HG03175 (cell line): ENCODE data around the gene NKX1-2.
"Not testable (repeated sequence)": the region's sequence is repeated elsewhere in the genome, so short reads cannot be mapped to it uniquely, and the experiment has no call there.

ENCODE experiments used
- ATAC-seq: cut with Tn5 transposase; IDR thresholded peaks from one replicate; pipeline ENCODE4 v1.9.1; 2021; ENCODE audit warnings: mild to moderate bottlenecking, moderate library complexity; ENCODE audit not compliant: unreplicated experiment

The NKX1-2 gene

DNA sequence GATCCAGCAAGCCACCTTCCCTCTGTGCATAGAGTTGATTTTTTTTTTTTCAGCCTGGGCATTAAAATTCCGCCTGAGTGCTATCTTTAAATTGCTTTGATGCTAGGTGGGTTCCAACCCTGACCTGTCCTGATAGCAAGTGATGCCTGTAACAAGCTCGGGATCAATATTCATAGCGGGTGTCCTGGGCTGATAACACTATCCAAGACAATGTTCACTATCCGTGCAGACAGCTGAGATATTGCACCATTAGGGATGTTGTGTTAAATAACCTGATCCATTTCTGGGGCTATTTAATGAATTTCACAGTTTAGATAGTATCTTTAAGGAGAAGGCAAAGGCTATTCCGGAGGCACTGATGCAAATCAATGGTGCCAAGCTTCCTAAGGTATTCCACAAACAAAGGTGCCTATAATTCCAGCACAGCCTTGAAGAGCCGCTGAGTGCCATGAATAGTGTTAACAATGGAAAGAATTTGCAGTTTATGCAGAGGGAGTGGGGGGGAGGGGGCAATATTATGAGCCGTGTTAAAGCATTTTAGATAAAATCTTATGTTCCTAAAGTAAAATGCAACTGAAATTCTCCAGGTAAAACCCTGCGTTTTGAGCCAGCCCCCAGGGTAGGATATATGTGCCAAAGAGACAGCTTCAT lies 4.2 kb upstream of the NKX1-2 start:
- ATAC-seq, result no peak

DNA sequence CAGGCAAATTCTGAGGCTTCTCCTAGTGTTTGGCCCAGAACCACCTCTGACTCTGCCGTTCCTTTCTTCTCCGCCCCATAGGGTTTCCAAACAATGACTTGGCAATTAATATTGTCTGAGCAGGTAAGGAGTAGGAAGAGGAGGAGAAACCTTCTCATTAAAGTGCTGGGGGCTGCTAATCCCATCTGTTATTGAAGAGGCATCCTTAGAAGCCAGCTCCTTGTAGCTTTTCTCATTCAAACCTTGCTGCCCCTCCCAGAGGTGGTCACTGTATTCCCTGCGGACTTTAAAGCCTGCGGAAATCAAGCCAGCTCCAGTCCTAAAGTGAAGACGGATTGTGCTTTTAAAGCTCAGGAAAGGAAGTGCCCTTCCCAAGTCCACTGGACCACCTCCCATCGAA lies 1.4 kb upstream of the NKX1-2 start:
- no peak for ATAC-seq

DNA sequence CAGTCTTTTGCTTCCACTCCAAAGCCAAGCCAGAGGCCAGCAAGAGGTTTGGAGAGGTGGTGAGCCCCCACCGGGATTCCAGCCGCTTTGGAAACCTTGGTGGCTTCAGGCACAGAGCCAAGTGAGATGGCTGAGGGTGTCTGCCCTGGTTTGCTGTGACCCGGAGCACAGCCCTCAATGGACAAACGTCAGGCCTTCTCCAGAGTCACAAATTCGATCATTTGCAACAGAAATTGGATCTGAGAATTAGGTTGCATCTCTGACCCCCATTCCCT lies 885 bp upstream of the NKX1-2 start:
- ATAC-seq, result no peak

DNA sequence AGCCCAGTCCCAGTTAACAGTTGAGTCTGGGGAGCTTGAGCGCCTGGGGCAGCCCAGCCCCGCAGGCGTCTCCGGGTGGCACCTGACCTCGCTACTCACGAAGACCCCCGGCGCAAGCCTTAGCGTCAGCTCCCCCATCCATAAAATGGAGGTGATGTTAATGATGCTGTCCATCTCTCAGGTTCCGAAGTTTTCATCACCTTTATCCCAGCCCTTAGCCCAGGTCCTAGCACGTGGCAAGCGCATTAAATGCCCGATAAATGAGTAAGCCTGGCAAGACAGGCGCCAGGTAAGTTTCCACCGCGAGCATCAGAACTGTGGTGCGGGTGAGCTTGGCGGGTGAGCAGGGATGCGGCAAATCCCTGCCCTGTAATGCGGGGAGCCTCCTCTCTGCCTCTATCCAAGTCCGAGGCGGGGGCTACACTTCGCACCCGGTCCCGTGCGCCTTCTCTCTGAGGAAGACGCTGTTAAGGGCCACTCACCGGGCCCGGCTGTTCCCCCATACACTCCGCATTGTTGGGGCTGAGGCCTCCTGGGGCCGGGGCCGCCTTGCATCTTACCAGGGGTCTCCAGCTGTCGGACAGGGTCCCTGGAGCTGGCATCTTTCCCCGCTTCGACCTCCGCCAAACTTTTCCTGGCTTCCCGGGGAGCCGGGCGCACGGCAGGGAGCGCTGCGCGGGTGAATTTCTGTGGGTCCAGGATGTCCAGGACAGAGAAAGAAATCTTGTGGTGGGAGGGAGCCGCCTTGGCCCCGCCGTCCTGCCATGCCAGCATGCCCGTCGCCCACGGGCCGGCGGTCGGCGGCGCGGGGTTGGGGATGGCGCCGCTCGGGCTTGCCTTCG lies 444 bp downstream of the NKX1-2 start:
- no peak for ATAC-seq

DNA sequence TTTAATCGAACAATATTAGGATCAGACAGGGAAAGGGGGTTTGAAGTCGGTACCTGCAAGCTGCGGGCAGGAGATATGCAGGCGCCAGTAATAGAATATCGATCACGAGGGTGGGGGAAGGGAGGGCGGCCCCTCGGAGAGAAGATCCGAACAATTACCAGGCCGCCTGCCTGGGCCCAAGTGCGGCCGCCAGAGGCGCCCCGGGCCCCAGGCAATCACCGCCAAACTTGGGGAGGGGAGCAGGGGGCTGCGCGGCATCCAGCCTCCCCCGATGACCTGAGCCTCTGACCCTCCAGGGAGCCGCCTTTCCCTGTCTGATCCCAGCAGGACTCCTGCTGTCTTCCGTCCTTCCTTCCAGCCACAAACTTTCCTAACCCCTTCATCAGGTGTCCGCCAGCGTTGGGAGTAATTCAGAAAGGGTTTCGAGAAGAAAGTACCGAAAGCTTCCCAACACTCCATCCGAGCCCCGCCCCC lies 1.1 kb downstream of the NKX1-2 start:
- ATAC-seq, result no peak

- no peak for ATAC-seq
Measured at GRCh38 chr10:124447751-124448466, 1.9 kb downstream of the NKX1-2 start.

GRCh38 chr10:124446830-124447750 lies 2.7 kb downstream of the NKX1-2 start:
- ATAC-seq, result no peak

DNA sequence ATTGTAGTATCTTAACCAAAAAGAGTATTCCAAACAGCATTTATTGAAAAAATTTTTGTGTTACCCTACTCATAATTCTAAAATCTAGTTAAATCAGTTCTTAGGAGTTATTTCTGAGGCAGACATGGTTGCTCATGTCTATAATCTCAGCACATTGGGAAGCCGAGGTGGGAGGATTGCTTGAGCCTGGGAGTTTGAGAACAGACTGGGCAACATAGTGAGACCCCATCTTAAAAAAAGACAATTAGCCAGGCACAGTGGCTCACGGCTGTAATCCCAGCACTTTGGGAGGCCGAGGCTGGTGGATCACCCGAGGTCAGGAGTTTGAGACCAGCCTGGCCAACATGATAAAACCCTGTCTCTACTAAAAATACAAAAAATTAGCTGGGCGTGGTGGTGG lies 8.1 kb downstream of the NKX1-2 start:
- not testable (repeated sequence) for ATAC-seq

- peak; percentile 81 for ATAC-seq
Measured at GRCh38 chr10:124436191-124436638, 13.6 kb downstream of the NKX1-2 start.

DNA sequence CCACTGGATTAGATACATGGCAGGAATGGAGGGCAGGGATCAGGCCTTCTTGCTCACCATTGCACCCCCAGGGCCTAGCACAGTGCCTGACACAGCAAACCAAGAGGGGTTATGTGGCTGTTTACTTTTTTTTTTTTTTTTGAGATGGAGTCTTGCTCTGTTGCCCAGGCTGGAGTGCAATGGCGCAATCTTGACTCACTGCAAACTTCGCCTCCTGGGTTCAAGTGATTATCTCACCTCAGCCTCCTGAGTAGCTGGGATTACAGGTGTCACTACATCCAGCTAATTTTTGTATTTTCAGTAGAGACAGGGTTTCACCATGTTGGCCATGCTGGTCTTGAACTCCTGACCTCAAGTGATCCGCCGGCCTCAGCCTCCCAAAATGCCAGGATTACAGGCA lies 14.2 kb downstream of the NKX1-2 start:
- ATAC-seq, result not testable (repeated sequence)

- no peak for ATAC-seq
Measured at GRCh38 chr10:124433461-124433860, 16.4 kb downstream of the NKX1-2 start.

DNA sequence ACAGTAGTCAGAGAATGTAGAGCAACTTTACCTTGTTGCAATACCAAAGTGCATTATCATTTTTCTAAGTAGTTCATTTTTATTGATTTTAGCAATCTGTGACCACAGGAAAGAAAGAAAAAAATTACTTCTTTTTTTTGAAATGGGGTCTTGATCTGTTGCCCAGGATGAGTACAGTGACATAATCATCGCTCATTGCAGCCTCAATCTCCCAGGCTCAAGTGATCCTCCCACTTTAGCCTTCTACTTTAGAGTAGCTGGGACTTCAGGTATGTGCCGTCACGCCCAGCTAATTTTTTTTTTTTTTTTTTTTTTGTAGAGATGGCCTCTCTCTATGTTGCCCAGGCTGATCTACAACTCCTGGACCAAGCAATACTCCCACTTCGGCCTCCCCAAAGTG lies 19.8 kb downstream of the NKX1-2 start:
- ATAC-seq, result no peak

DNA sequence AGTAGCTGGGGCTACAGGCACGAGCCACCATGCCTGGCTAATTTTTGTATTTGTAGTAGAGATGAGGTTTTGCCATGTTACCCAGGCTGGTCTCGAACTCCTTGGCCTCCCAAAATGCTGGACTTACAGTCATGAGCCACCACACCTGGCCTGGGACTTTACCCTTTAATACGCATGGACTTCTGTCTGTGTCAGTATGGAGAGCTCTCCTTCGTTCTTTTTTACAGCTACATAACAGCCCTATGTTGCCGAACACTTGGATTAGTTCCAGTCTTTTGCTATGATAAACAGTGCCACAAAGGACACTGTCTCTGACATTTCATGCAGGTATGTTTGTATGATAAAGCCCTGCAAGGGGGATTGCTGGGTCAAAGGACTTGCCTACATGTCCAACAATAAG lies 20.3 kb downstream of the NKX1-2 start:
- ATAC-seq, result no peak

DNA sequence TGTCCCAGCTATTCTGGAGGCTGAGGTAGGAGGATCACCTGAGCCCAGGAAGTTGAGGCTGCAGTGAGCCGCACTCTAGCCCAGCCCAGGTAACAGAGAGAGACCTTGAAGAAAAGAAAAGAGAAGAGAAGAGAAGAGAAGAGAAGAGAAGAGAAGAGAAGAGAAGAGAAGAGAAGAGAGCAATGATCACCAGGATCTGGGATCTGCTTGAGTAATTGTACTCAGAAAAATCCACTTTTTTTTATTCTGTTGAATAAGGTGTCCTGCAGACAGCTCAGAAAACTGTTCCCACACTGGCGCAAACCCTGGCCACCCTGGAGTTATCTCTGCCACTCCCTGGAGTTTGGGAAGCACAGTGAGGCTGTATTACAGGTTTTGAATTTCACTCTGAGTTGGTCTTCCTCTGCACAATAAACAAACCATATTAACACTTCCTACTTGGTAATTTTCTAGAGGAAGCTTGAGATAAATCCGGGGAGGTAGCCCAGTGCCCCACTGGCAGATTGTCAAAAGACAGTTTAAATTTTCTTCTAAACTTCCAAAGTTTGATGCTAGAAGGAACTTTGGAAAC lies 21.5 kb downstream of the NKX1-2 start:
- no peak for ATAC-seq

- no peak for ATAC-seq
Measured at GRCh38 chr10:124425227-124425962, 24.4 kb downstream of the NKX1-2 start.

DNA sequence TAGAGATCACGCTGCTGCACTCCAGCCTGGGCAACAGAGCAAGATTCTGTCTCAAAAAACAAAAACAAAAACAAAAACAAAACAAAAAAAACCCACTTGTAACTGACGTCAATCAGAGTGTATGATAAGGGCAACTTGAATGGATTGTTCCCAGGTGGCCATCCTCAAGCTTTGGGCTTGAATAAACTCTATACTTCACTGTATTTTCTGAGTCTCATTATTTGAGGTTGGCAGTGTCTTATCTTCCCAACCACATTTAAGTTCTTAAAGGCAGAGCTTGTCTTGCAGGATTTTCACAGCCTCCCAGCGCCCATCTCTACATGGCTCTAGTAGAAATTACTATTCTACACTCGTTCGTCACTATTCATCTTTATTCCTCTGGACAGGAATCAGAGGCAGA lies 26.0 kb downstream of the NKX1-2 start:
- no peak for ATAC-seq

GRCh38 chr10:124422742-124423141 lies 27.1 kb downstream of the NKX1-2 start:
- ATAC-seq, result no peak

GRCh38 chr10:124420254-124420653 lies 29.6 kb downstream of the NKX1-2 start:
- no peak for ATAC-seq

GRCh38 chr10:124419635-124420034 lies 30.2 kb downstream of the NKX1-2 start:
- no peak for ATAC-seq
